ENCODE results near the gene OR6F1.
A peak's percentile ranks its signal among the peaks of the same experiment; 100 is the strongest.
"Not testable (repeated sequence)": the region's sequence is repeated elsewhere in the genome, so short reads cannot be mapped to it uniquely, and the experiment has no call there.

Gene OR6F1

DNA sequence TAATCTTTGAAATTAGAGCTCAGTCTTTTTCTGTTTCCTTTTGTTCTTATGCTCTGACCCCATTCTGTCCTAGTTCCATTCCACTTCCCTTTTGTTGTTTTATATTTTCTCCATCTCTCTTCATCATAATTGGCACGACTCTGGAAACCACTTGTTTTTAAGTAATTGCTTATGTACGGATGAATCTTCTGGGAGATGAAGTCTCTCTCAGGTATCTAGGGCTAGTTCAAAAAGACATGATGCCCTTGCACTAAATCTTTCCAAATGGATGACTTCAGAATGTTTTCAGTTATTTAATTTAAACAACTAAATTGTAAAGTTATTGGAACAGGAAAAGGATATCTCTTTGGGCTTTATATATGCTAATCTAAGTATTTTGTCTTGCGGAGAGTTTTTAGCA is at the start of gene OR6F1:
TSS of gene OR6F1 (minus strand) at position 101 of the 400 bp plus-strand sequence. CDS start 3,891 bp downstream, outside the sequence.
- DNase-seq = no peak

DNA sequence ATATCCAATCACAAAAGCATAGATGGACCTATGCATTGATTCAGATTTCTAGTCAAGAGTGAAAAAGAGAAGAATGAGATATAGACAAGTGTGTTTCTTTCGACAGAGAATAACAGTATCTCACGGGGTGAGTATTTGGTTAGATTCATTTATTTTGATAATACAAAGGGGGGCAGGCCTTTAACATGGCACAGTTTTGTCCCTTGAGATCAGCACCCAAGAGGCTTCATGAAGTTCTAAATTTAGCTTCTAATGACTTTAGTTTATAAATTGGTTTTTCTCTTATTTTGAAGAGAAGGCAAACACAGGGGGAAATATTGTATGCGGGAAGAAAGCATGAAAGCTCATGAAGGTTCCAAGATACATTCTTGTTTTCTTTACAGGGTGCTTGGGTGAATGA is 44.0 kb upstream of the OR6F1 start, which contains the start of gene OR1C1:
TSS of gene OR1C1 (minus strand) at position 101 of the 400 bp plus-strand sequence. CDS start 2,150 bp downstream, outside the sequence.
- DNase-seq = no peak

GRCh38 chr1:247754311-247754710 is 37.9 kb upstream of the OR6F1 start:
- not testable (repeated sequence) for DNase-seq

DNA sequence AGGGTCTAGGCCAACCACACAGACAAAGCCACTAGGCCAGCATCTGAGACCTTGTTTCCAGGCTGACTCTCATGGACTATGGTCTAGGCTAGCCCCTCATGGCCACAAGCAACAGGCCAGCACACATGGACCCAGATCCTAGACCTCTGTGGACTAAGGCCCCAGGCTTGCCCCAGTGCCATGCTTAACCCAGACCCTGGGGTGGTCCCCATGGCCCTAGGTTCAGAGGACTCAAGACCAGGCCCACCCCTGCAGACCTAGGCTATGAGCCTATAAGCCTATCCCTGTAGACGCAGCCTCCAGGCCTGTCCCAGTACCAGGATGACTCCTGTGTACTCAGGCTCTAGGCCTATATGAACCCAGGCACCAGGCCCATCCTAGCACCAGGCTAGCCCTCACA is 33.4 kb upstream of the OR6F1 start:
- DNase-seq = no peak

GRCh38 chr1:247748041-247748440 is 31.6 kb upstream of the OR6F1 start, which contains the start of gene OR14A2:
Gene OR14A2, minus strand, starts transcription at chr1:247748141.
- DNase-seq = no peak

- DNase-seq = no peak
Measured at GRCh38 chr1:247747616-247748015, 31.2 kb upstream of the OR6F1 start.

GRCh38 chr1:247746391-247746935 is 30.0 kb upstream of the OR6F1 start:
- no peak for DNase-seq

- DNase-seq = not testable (repeated sequence)
Measured at GRCh38 chr1:247742215-247742760, 25.8 kb upstream of the OR6F1 start.

- DNase-seq = no peak
Measured at GRCh38 chr1:247741756-247742155, 25.3 kb upstream of the OR6F1 start.

GRCh38 chr1:247740721-247741120 is 24.3 kb upstream of the OR6F1 start:
- no peak for DNase-seq

DNA sequence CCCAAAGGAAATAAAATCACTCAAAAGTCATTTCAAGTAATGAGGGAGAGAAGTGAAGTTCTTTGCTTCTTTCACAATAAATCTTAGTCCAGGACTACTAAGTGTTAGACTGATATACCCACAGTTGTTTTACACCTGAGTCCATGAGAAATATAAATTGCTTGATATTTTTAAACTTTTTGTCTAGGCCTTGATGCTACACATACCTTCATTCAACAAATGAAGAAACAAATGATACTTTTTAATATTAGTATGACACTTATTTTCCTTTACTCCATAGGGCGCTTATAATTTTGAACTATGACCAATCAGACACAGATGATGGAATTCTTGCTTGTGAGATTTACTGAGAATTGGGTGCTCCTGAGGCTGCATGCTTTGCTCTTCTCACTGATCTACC is 21.9 kb upstream of the OR6F1 start, which contains the start of gene OR14K1:
TSS of gene OR14K1 (plus strand) at position 301 of the 400 bp plus-strand sequence. CDS start at position 301, 0 bp downstream.
- no peak for DNase-seq

- no peak for DNase-seq
Measured at GRCh38 chr1:247721222-247721621, 4.8 kb upstream of the OR6F1 start.

DNA sequence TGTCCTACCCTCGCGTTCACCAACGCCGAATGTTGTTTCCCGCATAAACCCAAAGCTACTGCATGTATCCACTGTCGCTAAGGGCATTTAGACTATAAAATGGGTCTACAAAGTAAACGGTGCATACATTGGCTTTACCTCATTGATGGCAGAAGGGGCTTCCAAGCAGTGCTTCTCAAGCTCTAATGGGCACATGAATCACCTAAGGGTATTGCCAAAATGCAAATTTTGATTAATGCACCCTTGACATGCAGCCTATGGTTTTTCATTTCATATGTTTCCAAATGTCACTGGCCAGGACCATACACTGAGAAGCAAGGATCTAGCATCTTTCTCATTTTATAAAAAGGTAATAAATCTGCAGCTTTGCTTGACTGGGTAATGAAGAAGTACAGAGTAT is 2.7 kb downstream of the OR6F1 start:
- DNase-seq = no peak

DNA sequence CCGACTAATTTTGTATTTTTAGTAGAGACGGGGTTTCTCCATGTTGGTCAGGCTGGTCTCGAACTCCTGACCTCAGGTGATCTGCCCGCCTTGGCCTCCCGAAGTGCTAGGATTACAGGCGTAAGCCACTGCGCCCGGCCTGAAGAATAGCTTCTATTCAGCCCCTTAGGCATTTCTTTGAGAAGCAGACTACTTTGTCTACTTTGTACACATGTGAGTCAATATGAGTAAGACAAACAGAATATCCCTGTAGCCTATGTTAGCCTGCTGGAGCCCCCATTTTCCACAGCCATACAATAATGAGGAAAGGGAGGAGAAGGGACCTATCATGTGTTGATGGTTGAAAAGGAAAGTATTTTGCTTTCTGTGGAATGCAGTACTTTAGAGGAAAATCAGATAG is 5.8 kb downstream of the OR6F1 start:
- DNase-seq = not testable (repeated sequence)

DNA sequence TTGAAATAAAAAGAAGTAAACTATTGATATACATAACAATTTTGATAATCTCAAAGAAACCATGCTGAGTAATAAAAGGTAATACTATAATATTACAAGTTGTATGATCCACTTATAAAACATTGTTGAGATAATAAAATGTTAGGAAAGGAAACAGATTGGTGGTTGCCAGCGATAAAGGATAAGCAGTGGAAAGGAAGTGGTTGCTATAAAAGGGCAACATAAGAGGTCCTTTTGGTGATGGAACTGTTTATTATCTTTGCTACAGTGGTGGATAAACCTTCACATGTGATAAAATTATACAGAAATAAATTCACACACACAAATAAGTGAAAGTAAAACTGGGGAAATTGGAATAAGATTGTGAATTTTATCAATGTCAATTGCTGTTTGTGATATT is 15.1 kb downstream of the OR6F1 start:
- no peak for DNase-seq

DNA sequence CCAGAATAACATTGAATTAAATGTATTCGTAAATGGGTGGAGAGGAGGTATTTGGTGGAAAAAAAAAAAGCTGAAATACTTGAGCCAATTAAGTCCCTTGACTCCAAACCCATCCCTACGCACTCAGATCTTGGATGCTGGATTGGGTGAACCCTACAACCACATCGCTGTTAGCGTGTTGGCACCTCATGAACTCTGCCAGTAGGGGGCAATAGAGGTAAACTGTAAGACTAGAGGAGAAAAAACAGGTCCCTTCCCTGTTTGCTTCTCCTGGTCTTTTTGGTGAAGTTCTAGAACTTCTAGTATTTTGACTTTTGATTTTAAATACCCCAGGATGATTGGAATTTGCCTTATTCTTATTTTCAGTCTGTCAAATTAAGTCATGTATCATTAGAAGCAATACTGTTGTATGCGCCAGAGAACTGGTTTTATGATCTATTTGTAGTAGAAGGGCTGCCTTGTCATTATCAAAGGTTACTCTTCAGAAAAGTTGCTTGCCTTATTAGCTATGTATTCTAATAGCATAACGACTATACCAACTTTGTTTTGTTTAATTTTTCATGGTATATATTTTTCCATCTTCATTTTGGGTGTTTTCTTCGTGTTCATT is 35.1 kb downstream of the OR6F1 start:
- DNase-seq = peak; percentile 53

GRCh38 chr1:247680171-247680570 is 36.3 kb downstream of the OR6F1 start:
- no peak for DNase-seq

DNA sequence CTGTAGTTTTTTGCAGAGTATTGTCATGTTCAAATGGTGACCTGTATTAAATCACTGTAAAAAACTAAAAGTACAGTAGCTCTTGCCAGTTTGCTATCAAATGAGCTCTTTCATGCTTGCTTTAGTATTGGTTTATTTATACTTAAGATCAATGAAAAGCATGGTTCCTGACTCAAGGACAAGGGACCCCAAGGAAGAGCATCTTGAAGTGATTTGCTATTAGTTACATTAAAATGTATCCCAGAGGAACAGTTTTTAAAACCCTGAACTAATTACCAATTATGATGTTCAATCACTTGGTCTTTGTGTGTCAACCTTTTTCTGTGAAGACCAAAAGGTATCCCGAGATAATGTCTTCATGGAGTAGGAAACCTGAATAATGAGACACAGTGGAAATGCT is 36.8 kb downstream of the OR6F1 start, which contains the start of gene OR13G1:
TSS of gene OR13G1 (minus strand) at position 101 of the 400 bp plus-strand sequence. CDS start 6,698 bp downstream, outside the sequence.
- DNase-seq = no peak

- no peak for DNase-seq
Measured at GRCh38 chr1:247669225-247669624, 47.2 kb downstream of the OR6F1 start.

All from activated CD8-positive, alpha-beta memory T cell treated with anti-CD3 and anti-CD28 coated beads, Interleukin-2, amount 50 U/mL, for 48 hours (primary cell).